ENCODE measurements around the gene SETBP1. TPM values are rescaled to one million over a fixed set of nuclear protein-coding genes. Genes with fewer than 3 reads are reported as not detected.

SETBP1 gene
- total and polyA plus RNA-seq, 2 of the 4 experiments (the other 2 are of a cell fraction), result 0.19 to 0.36 TPM

GRCh38 chr18:44856157-44856556 is 175.5 kb downstream of the SETBP1 start:
- H2BK120ac ChIP-seq (ENCODE audit: low read depth, low read length), result no peak overlapping the region
- H2AK5ac ChIP-seq (ENCODE audit: low read depth, low read length), result no peak overlapping the region
- H3K36me3 ChIP-seq (ENCODE audit: control insufficient read depth, insufficient read depth, low read length), result no peaks in the 10 kb centered on the region
- TF ChIP-seq MAFK (IDR thresholded peaks at IDR 0.05; ENCODE audit: low read depth, low read length) (no peak), USF2 (IDR thresholded peaks at IDR 0.05; ENCODE audit: low read depth, low read length) (no peak), NFE2L2 (IDR thresholded peaks at IDR 0.05; ENCODE audit: low read depth, low read length) (no peak), CHD1 (IDR thresholded peaks at IDR 0.05; ENCODE audit: low read depth, low read length) (no peak), FOS (IDR thresholded peaks at IDR 0.05; ENCODE audit: low read depth, low read length) (no peak), POLR2A (IDR thresholded peaks at IDR 0.05; ENCODE audit: low read depth, low read length) (no peak), CTCF (conservative IDR thresholded peaks at IDR 0.05; ENCODE audit: low read depth, low read length) (no peak), MXI1 (IDR thresholded peaks at IDR 0.05; ENCODE audit: borderline replicate concordance, low read depth, low read length) (no peak), MAZ (IDR thresholded peaks at IDR 0.05; ENCODE audit: borderline replicate concordance, low read depth, low read length) (no peak), RCOR1 (IDR thresholded peaks at IDR 0.05; ENCODE audit: insufficient replicate concordance, low read length) (no peak), ELK1 (IDR thresholded peaks at IDR 0.05; ENCODE audit: borderline replicate concordance, low read depth, low read length) (no peak), BHLHE40 (IDR thresholded peaks at IDR 0.05; ENCODE audit: low read depth, low read length) (no peak), RFX5 (IDR thresholded peaks at IDR 0.05; ENCODE audit: low read depth, low read length) (no peak), CEBPB (IDR thresholded peaks at IDR 0.05; ENCODE audit: low read depth, low read length) (no peak)
- H2AK9ac ChIP-seq (replicated peaks; ENCODE audit: low read depth, low read length, poor library complexity), result no peak overlapping the region
- H2BK15ac ChIP-seq (ENCODE audit: low read depth, low read length), result no peak overlapping the region
- no peak overlapping the region for H3K4ac ChIP-seq (ENCODE audit: low read depth, low read length)
- ChIA-PET POLR2A (ENCODE audit: unreplicated experiment) (no interaction called here), CTCF (no interaction called here)
- in situ Hi-C loops (cut with MboI; ENCODE audit: low sequenced_read_pairs), result no loop called here
- no peak overlapping the region for H3K4me2 ChIP-seq (ENCODE audit: low read depth, low read length)
- H4K8ac ChIP-seq (ENCODE audit: low read depth in 2 of 2, low read length in 2 of 2), result no peak overlapping the region
- no peak overlapping the region for H3K14ac ChIP-seq (replicated peaks; ENCODE audit: low read depth, low read length)
- no peak overlapping the region for H4K91ac ChIP-seq (ENCODE audit: insufficient read depth, low read depth, low read length)
- dilution Hi-C loops (cut with HindIII; ENCODE audit: low sequenced_read_pairs, unreplicated experiment), result no loop called here
- H3K23ac ChIP-seq (ENCODE audit: low read depth, low read length), result no peak overlapping the region
- H2BK5ac ChIP-seq (ENCODE audit: low read depth, low read length, poor library complexity, severe bottlenecking), result no peak overlapping the region
- no peak overlapping the region for H3K56ac ChIP-seq (ENCODE audit: extremely low read depth, insufficient read depth, low read length)
- no peaks in the 10 kb centered on the region for H3K9me3 ChIP-seq (ENCODE audit: control insufficient read depth, insufficient read depth, low read length)
- no peaks in the 10 kb centered on the region for H3K9me1 ChIP-seq (ENCODE audit: insufficient read depth, low read length)
- DNase-seq (no peak), ATAC-seq (ENCODE audit: low read depth) (no peak)
- H2AFZ ChIP-seq (replicated peaks; ENCODE audit: low read length, poor library complexity), result no peak overlapping the region
- WGBS, 2 experiments (ENCODE audit: extremely low coverage in 2 of 2, insufficient read length in 1 of 2), result no CpG with 5 or more reads among the region's 1 CpG
- no peaks in the 10 kb centered on the region for H4K20me1 ChIP-seq (ENCODE audit: insufficient read depth, low read length)
- H3K27me3 ChIP-seq (ENCODE audit: control insufficient read depth, insufficient read depth, low read length), result peaks cover 2% of the 10 kb centered on the region; the same call in 1 of the 2 replicates
- intact Hi-C loops (cut with micrococcal nuclease), result no loop called here
- no peaks in the 10 kb centered on the region for H3K79me1 ChIP-seq (ENCODE audit: low read depth in 1 of 2, low read length in 2 of 2)
- no TSS peak for BruUV-seq (replicated peaks)
- H2BK20ac ChIP-seq (ENCODE audit: low read depth, low read length), result no peak overlapping the region
- H4K5ac ChIP-seq (ENCODE audit: low read depth, low read length), result no peak overlapping the region
- H3K18ac ChIP-seq (ENCODE audit: low read depth, low read length), result no peak overlapping the region; the same call in 1 of the 2 replicates
- H3K9ac ChIP-seq (ENCODE audit: low read depth, low read length), result no peak overlapping the region
- peak overlapping the region; percentile 59; the same call in 1 of the 2 replicates for H3K27ac ChIP-seq (ENCODE audit: insufficient read depth, low read length)
- H3K4me1 ChIP-seq (ENCODE audit: control insufficient read depth, insufficient read depth, low read length), result no peaks in the 10 kb centered on the region; the same call in 1 of the 2 replicates
- H3K4me3 ChIP-seq (ENCODE audit: insufficient read depth, low read depth, low read length), result no peak overlapping the region

Data from IMR-90 (cell line).